ENCODE results near the gene ZFPL1.

DNA sequence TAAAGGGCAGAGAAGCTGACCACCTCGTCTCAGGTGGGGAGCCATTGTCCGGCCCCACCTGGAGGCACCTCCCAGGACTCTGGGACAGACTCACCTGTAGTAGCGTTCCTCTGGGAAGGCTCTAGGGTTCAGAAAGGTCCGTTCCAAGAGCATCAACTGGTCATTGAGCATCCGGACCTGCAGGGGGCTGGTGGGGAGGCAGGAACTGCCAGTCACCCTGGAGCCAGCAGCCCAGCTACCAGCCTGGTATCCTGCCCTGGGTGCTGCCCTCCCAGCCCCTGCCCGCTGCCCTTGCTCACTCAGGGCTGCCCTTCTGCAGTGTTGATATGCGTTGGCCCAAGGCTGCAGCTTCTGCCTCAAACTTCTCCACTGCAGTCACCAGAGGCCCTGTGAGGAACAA, 38.3 kb upstream of the ZFPL1 start:
- TF ChIP-seq POLR2A (IDR thresholded peaks at IDR 0.05) = no peak
- TF ChIP-seq, protein P1, sequence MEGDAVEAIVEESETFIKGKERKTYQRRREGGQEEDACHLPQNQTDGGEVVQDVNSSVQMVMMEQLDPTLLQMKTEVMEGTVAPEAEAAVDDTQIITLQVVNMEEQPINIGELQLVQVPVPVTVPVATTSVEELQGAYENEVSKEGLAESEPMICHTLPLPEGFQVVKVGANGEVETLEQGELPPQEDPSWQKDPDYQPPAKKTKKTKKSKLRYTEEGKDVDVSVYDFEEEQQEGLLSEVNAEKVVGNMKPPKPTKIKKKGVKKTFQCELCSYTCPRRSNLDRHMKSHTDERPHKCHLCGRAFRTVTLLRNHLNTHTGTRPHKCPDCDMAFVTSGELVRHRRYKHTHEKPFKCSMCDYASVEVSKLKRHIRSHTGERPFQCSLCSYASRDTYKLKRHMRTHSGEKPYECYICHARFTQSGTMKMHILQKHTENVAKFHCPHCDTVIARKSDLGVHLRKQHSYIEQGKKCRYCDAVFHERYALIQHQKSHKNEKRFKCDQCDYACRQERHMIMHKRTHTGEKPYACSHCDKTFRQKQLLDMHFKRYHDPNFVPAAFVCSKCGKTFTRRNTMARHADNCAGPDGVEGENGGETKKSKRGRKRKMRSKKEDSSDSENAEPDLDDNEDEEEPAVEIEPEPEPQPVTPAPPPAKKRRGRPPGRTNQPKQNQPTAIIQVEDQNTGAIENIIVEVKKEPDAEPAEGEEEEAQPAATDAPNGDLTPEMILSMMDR (IDR thresholded peaks at IDR 0.05) = no peak

Data from heart left ventricle (tissue), 13 donors.